ENCODE data around the gene CRYBG1. TPM values are rescaled to one million over a fixed set of nuclear protein-coding genes. Genes with fewer than 3 reads are reported as not detected.

Gene CRYBG1
- total RNA-seq, 1 experiment from 2014 or later: 2.9 TPM

- H3K4me1 ChIP-seq (ENCODE audit: insufficient read depth, low read length, poor library complexity, severe bottlenecking): no peaks in the 10 kb centered on the region
- H3K27ac ChIP-seq (ENCODE audit: low read depth, low read length, poor library complexity, severe bottlenecking): no peak overlapping the region
- POLR2A ChIA-PET (ENCODE audit: low non-redundant PET): no interaction called here
- no peaks in the 10 kb centered on the region for H3K27me3 ChIP-seq (replicated peaks; ENCODE audit: insufficient read depth, low read depth, low read length, poor library complexity)
- no peak overlapping the region for H3K4me3 ChIP-seq (ENCODE audit: low read depth, low read length, poor library complexity, severe bottlenecking)
- intact Hi-C loops (cut with micrococcal nuclease; ENCODE audit: unreplicated experiment): no loop called here
- CTCF ChIA-PET: no interaction called here
- no peaks in the 10 kb centered on the region for H3K9me3 ChIP-seq (ENCODE audit: low read depth, low read length, poor library complexity, severe bottlenecking)
- no peak for DNase-seq (ENCODE audit: low spot score)
- BruUV-seq (replicated peaks): no TSS peak
- TF ChIP-seq EZH2 (IDR thresholded peaks at IDR 0.05; ENCODE audit: borderline replicate concordance, low read depth, low read length, poor library complexity, severe bottlenecking): no peak
- no peak for TF ChIP-seq CTCF (conservative IDR thresholded peaks at IDR 0.05; ENCODE audit: low read depth, low read length)
- H3K36me3 ChIP-seq (ENCODE audit: insufficient read depth, low read length, poor library complexity, severe bottlenecking): no peaks in the 10 kb centered on the region
Measured at GRCh38 chr6:106383573-106383972, 23.1 kb downstream of the CRYBG1 start.

- Histone ChIP-seq H3K27me3 (replicated peaks; ENCODE audit: insufficient read depth, low read depth, low read length, poor library complexity) (no peaks in the 10 kb centered on the region), H3K4me1 (ENCODE audit: insufficient read depth, low read length, poor library complexity, severe bottlenecking) (peaks cover 13% of the 10 kb centered on the region), H3K4me3 (ENCODE audit: low read depth, low read length, poor library complexity, severe bottlenecking) (no peak overlapping the region), H3K36me3 (ENCODE audit: insufficient read depth, low read length, poor library complexity, severe bottlenecking) (no peaks in the 10 kb centered on the region), H3K27ac (ENCODE audit: low read depth, low read length, poor library complexity, severe bottlenecking) (no peak overlapping the region), H3K9me3 (ENCODE audit: low read depth, low read length, poor library complexity, severe bottlenecking) (no peaks in the 10 kb centered on the region)
- TF ChIP-seq EZH2 (IDR thresholded peaks at IDR 0.05; ENCODE audit: borderline replicate concordance, low read depth, low read length, poor library complexity, severe bottlenecking) (no peak), CTCF (conservative IDR thresholded peaks at IDR 0.05; ENCODE audit: low read depth, low read length) (no peak)
- no TSS peak for BruUV-seq (replicated peaks)
- CTCF ChIA-PET: no interaction called here
- intact Hi-C loops (cut with micrococcal nuclease; ENCODE audit: unreplicated experiment): no loop called here
- DNase-seq (ENCODE audit: low spot score): no peak
- POLR2A ChIA-PET (ENCODE audit: low non-redundant PET): no interaction called here
Measured at GRCh38 chr6:106385530-106385929, 25.0 kb downstream of the CRYBG1 start.

GRCh38 chr6:106387875-106388274 lies 27.4 kb downstream of the CRYBG1 start:
- no peaks in the 10 kb centered on the region for H3K36me3 ChIP-seq (ENCODE audit: insufficient read depth, low read length, poor library complexity, severe bottlenecking)
- intact Hi-C loops (cut with micrococcal nuclease; ENCODE audit: unreplicated experiment): no loop called here
- peaks cover 32% of the 10 kb centered on the region for H3K4me1 ChIP-seq (ENCODE audit: insufficient read depth, low read length, poor library complexity, severe bottlenecking)
- H3K27ac ChIP-seq (ENCODE audit: low read depth, low read length, poor library complexity, severe bottlenecking): no peak overlapping the region
- H3K9me3 ChIP-seq (ENCODE audit: low read depth, low read length, poor library complexity, severe bottlenecking): no peaks in the 10 kb centered on the region
- POLR2A ChIA-PET (ENCODE audit: low non-redundant PET): interaction anchor here (0.7 kb wide), 1 partner anchor 28 kb away, joined by 3 read pairs; no protein-coding TSS in a partner anchor
- DNase-seq (ENCODE audit: low spot score): no peak
- no peak for TF ChIP-seq CTCF (conservative IDR thresholded peaks at IDR 0.05; ENCODE audit: low read depth, low read length)
- TF ChIP-seq EZH2 (IDR thresholded peaks at IDR 0.05; ENCODE audit: borderline replicate concordance, low read depth, low read length, poor library complexity, severe bottlenecking): no peak
- no TSS peak for BruUV-seq (replicated peaks)
- no peak overlapping the region for H3K4me3 ChIP-seq (ENCODE audit: low read depth, low read length, poor library complexity, severe bottlenecking)
- no peaks in the 10 kb centered on the region for H3K27me3 ChIP-seq (replicated peaks; ENCODE audit: insufficient read depth, low read depth, low read length, poor library complexity)
- CTCF ChIA-PET: no interaction called here

Data from A673 (cell line).